Nephron (organoid): ENCODE measurements around the gene RAB20.

Experiments
- H3K27ac Mint-ChIP-seq, 3 experiments: 2 replicates each; pipeline ENCODE4 v1.8.0; 2020; ENCODE audit warnings: mixed read lengths in 3 of 3, mild to moderate bottlenecking in 2 of 3, moderate library complexity in 1 of 3
- H3K27me3 Mint-ChIP-seq: 2 replicates; pipeline ENCODE4 v1.8.0; 2021; ENCODE audit warnings: low read depth, mild to moderate bottlenecking, moderate library complexity, mixed read lengths
- H3K36me3 Mint-ChIP-seq: 2 replicates; pipeline ENCODE4 v1.8.0; 2020; ENCODE audit warnings: low read depth, mixed read lengths
- H3K4me1 Mint-ChIP-seq: 2 replicates; pipeline ENCODE4 v1.8.0; 2020; ENCODE audit warnings: mixed read lengths
- H3K4me3 Mint-ChIP-seq, 3 experiments: 2 replicates each; pipeline ENCODE4 v1.8.0; 2020; ENCODE audit warnings: mild to moderate bottlenecking in 3 of 3, mixed read lengths in 3 of 3, moderate library complexity in 2 of 3
- H3K9me3 Mint-ChIP-seq: 2 replicates; pipeline ENCODE4 v1.8.0; 2020; ENCODE audit warnings: mixed read lengths
- TF ChIP-seq, protein P1 (sequence below), 3 experiments: fragments of 200-600 bp; sonication (generic); IDR thresholded peaks; one replicate each; pipeline ENCODE4 v1.5.0; 2021; ENCODE audit warnings: antibody characterized with exemption in 3 of 3; ENCODE audit not compliant: unreplicated experiment in 3 of 3

The RAB20 gene

DNA sequence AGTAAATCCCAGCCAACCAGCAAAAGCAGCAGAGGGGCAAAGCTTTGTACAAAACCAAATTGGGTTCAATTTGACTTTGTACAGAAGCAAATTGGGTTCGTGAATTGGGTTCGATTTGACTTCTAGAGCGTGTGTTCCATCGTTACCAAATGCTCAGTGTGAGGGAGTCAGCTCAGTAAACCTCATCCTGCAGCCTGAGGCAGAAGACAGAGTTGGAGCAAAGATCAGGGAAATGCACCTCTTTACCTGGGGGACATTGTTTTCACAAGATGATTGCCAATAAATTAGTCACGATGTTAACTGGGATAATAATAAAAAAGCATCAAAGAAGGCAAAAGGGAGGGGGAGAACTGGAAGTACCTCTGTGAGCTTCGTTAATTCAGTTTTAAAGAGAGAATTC is 1.5 kb downstream of the RAB20 start:
- H3K4me3 Mint-ChIP-seq, result peak overlapping the region; percentile 65 to 79 (median 71)
- no peak overlapping the region for H3K27ac Mint-ChIP-seq
- peaks cover 8% of the 10 kb centered on the region for H3K36me3 Mint-ChIP-seq
- H3K4me1 Mint-ChIP-seq, result peaks cover 14% of the 10 kb centered on the region
- TF ChIP-seq, protein P1, sequence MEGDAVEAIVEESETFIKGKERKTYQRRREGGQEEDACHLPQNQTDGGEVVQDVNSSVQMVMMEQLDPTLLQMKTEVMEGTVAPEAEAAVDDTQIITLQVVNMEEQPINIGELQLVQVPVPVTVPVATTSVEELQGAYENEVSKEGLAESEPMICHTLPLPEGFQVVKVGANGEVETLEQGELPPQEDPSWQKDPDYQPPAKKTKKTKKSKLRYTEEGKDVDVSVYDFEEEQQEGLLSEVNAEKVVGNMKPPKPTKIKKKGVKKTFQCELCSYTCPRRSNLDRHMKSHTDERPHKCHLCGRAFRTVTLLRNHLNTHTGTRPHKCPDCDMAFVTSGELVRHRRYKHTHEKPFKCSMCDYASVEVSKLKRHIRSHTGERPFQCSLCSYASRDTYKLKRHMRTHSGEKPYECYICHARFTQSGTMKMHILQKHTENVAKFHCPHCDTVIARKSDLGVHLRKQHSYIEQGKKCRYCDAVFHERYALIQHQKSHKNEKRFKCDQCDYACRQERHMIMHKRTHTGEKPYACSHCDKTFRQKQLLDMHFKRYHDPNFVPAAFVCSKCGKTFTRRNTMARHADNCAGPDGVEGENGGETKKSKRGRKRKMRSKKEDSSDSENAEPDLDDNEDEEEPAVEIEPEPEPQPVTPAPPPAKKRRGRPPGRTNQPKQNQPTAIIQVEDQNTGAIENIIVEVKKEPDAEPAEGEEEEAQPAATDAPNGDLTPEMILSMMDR (IDR thresholded peaks at IDR 0.05; ENCODE audit: unreplicated experiment in 3 of 3), result no peak
- peaks cover 49% of the 10 kb centered on the region for H3K27me3 Mint-ChIP-seq
- peaks cover 13% of the 10 kb centered on the region for H3K9me3 Mint-ChIP-seq

DNA sequence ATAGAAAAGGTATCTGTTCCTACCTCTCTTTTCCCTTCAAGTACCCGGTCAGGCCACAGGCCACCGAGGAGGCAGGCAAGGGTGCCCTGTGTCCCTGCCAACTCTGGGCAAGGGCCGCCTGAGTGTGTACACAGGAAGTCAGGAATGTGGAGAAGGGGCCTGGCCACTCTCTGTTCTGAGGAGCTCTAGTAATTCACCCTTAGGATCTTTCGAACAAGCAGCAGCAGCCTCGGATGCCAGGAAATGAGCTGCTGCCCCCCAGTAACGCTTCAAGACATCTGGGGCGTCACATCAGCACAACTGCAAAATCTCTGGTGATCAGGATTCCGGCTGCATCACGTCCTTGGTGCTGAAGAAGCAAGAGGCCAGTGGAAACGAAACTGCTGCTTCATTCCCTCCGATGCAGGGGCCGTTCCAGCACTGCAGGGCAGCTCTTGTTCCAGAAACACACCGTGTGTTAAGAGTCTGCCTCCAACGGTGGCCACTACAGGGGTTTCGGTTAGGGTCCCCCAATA is 2.0 kb downstream of the RAB20 start:
- H3K27me3 Mint-ChIP-seq, result peaks cover 49% of the 10 kb centered on the region
- H3K9me3 Mint-ChIP-seq, result peaks cover 13% of the 10 kb centered on the region
- H3K36me3 Mint-ChIP-seq, result peaks cover 8% of the 10 kb centered on the region
- peak overlapping the region; percentile 65 to 79 (median 71) for H3K4me3 Mint-ChIP-seq
- TF ChIP-seq, protein P1 (IDR thresholded peaks at IDR 0.05; ENCODE audit: unreplicated experiment in 3 of 3), result no peak
- no peak overlapping the region for H3K27ac Mint-ChIP-seq
- peaks cover 12% of the 10 kb centered on the region for H3K4me1 Mint-ChIP-seq

DNA sequence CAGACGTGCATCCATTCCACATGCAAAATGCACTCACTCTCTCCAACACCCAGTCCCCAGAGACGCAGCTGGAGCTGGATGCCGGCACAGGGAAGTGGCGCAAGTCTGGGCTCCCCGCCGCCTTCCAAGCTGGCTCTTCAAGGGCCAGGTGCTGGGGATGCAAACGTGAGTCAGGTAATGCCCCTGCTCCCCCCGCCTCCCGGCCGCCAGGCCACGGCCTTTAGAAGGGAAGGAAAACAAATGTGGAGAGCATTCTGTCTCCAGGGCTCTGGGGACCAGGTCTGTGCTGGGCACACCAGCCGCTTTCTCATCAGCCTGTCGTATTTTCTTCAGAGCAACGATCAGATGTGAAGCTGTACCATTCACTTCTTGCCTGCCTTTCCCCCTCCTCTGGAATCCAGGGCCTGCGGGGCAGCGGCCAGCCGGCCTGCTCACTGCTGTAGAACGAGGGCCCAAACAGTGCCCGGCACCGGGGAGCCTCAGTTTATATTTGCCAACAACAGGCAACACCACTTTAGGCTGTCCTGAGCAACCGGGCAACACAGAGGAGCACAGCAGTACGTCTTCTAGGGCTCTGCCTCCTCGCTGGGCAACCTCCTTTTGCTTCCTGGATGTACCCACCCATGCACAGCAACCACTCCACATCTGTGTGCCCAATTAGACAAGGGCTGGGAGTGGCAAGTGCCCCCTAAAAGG is 3.8 kb downstream of the RAB20 start:
- TF ChIP-seq, protein P1 (IDR thresholded peaks at IDR 0.05; ENCODE audit: unreplicated experiment in 3 of 3), result no peak
- Mint-ChIP-seq H3K27me3 (peaks cover 41% of the 10 kb centered on the region), H3K36me3 (peaks cover 8% of the 10 kb centered on the region), H3K27ac (no peak overlapping the region), H3K4me3 (no peak overlapping the region), H3K9me3 (peaks cover 10% of the 10 kb centered on the region), H3K4me1 (peaks cover 12% of the 10 kb centered on the region)

DNA sequence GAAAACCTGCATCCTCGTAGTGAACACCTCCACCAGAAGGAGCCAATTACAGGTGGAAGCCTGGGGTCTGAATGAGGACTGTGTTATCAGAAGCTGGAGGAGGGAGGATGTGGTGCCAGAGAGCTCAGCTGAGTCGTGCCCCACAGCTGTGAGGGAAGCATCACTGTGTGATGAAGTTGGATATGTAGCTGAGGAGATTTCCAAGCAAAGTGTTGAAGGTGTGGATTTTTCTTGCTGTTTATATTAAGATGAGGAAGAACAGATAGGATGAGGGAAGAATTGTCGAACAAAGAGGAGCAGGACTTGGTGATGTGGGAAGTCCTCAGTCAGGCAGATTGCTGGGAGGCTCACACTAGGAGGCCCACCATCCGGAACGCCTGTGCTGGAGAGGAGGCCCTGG is 4.4 kb downstream of the RAB20 start:
- Mint-ChIP-seq H3K4me3 (peak overlapping the region in 1 of 3 experiments; percentile 9), H3K27ac (no peak overlapping the region), H3K36me3 (peaks cover 8% of the 10 kb centered on the region), H3K27me3 (peaks cover 36% of the 10 kb centered on the region), H3K9me3 (peaks cover 10% of the 10 kb centered on the region), H3K4me1 (peaks cover 11% of the 10 kb centered on the region)
- TF ChIP-seq, protein P1 (IDR thresholded peaks at IDR 0.05; ENCODE audit: unreplicated experiment in 3 of 3), result no peak

DNA sequence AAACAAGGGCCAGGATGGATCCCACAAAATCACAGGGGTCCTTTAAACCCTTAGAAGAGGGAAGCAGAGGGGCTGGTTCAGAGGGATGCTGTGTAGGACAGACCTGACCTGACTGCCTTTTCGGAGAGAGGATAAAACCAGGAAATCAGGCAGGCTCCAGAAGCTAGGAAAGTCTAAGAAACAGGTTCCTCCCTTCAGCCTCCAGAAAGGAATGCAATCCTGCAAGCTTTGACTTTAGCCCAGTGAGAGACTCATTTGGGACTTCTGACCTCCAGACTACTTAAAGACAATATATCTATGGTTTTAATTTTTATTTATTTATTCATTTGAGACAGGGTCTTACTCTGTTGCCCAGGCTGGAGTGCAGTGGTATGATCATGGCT is 5.3 kb downstream of the RAB20 start:
- TF ChIP-seq, protein P1 (IDR thresholded peaks at IDR 0.05; ENCODE audit: unreplicated experiment in 3 of 3), result no peak
- H3K9me3 Mint-ChIP-seq, result peaks cover 10% of the 10 kb centered on the region
- H3K27me3 Mint-ChIP-seq, result peaks cover 32% of the 10 kb centered on the region
- peaks cover 12% of the 10 kb centered on the region for H3K4me1 Mint-ChIP-seq
- H3K27ac Mint-ChIP-seq, result no peak overlapping the region
- H3K4me3 Mint-ChIP-seq, result no peak overlapping the region
- peaks cover 8% of the 10 kb centered on the region for H3K36me3 Mint-ChIP-seq
